HG03571 (cell line): ENCODE results near the gene ATP2B2.
"Not testable (repeated sequence)": the region's sequence is repeated elsewhere in the genome, so short reads cannot be mapped to it uniquely, and the experiment has no call there.

Source experiments
- ATAC-seq: cut with Tn5 transposase; IDR thresholded peaks from one replicate; pipeline ENCODE4 v1.9.1; 2021; ENCODE audit not compliant: unreplicated experiment

Gene ATP2B2

DNA sequence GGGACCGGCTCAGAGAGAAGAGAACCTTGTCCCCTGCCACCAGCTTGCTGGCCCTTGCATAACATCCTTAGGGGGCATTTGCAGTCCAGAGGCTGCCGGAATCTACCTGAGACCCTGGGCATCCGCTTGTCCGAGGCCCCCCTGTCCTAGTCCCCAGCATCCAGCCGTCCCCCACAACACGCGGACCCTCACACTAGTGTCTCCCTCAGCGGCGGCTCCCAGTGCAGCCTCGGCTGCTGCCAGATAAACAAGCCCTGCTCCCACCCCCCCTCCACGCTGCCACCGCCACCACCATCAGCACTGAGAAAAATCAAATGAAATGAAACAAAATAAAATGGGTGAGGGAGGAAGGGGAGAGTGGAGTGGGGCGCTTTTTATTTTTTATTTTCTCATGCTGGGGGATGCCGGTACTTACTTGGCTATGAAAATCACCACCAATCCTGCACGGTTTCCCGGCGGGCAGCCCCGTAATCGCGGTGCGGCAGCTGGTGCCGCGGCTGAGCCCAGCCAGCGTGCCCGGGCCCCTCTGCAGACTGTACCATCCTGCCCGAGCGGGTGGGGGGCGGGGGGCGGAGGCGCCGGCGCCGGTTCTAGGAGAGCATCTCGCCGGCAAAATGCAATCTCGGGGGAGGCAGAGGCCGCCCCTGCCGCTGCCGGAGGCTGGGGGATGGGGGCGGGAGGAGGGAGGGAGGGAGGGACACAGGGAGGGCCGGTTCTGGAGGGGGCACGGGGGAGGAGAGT, at the start of gene ATP2B2:
Gene ATP2B2 (minus strand): TSS at position 537 of the 741 bp plus-strand sequence. CDS start 56,043 bp downstream, outside the sequence.
- ATAC-seq, result no peak

- no peak for ATAC-seq
Observed at GRCh38 chr3:10554746-10555145, 49.4 kb upstream of the ATP2B2 start.

DNA sequence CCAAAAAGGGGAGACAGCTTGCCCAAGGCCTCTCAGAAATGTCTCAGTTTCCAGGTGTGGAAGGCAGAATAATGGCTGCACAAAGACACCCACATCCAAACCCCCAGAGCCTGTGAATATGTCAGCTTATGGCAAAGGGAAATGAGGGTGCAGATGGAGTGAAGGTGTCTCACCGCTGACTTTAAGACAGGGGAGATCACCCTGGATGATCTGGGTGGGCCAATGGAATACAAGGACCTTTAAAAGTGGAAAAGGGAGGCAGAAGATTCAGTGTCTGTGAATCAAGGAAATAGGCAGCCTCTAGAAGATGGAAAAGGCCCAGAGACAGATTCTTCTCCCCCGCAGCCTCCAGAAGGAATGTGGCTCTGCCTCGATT, 48.8 kb upstream of the ATP2B2 start:
- no peak for ATAC-seq

DNA sequence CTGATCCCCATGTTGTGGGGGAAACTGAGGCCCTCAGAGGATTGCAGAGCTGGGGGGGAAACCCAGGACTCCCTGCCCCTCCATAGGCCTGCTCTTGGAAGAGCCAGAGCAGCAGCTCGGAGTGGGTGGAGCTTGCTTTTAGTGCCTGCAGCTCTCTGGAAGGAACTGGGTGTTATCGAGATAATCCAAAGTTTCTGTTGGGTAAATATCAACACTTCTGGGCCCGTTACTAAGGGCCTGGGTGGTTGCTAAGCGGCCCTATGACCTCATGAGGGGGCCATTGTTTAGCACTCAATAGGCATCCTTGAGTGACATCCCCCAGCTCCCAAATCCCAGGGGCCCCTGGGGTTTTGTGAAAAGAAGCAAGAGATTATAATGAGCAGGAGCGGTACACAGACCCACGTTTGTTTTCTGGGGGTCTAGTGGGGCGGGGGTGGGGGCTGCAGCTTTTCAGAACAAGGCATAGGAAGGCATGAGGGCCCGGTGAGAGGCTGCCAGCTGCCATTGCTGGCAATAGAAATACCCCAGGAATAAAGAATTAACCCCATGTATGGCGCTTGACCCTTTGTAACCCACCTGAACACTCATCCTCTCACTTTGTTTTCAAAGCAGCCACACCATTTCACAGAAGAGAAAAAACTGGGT, 48.3 kb upstream of the ATP2B2 start:
- ATAC-seq, result no peak

- ATAC-seq, result no peak
Observed at GRCh38 chr3:10552631-10552943, 47.2 kb upstream of the ATP2B2 start.

DNA sequence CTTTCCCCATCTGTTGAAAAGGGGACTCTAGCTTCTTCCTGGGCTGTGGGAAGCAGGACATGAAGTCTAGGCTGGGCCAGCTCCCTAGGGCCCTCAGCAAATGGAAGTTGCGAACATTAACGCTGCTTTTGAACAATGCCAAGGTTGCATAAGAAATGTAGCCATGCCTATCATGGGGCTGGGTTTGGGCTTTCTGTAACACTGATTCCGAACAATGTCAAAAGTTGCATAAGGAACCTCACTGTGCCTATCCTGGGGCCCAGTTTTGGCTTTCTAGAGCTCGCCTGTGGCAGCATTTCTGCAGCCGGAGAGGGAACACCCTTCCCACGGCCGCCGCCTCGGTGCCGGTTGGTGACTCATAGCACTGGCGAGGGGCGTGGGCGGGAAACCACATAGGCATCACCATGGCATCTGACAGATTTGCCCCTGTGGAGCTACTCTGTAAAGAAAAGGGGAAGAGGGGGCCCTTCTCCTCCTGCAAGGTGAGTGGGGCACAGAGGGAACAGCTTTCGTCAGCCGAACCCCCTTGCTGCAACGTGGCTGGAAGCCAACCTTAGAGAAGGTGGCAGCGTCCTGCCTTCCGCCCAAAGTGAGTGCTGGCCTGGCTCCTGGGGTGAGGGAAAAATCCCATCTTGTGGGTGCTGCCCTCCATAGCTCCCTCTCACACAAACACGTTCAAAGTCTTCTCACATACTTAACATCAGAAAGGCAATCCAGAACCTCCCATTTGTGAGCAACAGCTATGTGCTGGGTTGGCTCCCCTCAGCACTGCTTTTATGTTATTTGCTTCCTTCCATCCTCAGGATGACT, 46.6 kb upstream of the ATP2B2 start:
- ATAC-seq, result no peak

DNA sequence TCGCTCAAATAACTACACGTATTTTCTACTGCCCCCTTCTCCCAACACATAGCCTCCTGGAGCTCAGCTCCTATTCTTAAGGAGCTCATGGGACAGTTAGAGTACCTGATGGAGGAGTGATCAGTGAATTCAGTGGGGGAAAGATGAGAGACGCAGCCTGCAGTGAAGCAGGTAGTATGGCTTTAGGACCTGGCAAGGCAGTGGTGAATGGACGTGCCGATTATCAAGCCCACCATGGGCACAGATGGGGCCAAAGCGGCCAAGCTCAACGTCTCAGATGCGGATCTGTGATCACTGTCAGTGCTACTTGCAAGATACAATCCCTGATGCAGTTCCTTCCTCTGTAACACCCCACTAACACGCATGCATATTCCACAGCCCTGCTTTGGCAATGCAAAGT, 45.8 kb upstream of the ATP2B2 start:
- ATAC-seq, result no peak

GRCh38 chr3:10550705-10551104, 45.3 kb upstream of the ATP2B2 start:
- no peak for ATAC-seq

- no peak for ATAC-seq
Observed at GRCh38 chr3:10549617-10550230, 44.3 kb upstream of the ATP2B2 start.

- ATAC-seq, result no peak
Observed at GRCh38 chr3:10548992-10549391, 43.6 kb upstream of the ATP2B2 start.

DNA sequence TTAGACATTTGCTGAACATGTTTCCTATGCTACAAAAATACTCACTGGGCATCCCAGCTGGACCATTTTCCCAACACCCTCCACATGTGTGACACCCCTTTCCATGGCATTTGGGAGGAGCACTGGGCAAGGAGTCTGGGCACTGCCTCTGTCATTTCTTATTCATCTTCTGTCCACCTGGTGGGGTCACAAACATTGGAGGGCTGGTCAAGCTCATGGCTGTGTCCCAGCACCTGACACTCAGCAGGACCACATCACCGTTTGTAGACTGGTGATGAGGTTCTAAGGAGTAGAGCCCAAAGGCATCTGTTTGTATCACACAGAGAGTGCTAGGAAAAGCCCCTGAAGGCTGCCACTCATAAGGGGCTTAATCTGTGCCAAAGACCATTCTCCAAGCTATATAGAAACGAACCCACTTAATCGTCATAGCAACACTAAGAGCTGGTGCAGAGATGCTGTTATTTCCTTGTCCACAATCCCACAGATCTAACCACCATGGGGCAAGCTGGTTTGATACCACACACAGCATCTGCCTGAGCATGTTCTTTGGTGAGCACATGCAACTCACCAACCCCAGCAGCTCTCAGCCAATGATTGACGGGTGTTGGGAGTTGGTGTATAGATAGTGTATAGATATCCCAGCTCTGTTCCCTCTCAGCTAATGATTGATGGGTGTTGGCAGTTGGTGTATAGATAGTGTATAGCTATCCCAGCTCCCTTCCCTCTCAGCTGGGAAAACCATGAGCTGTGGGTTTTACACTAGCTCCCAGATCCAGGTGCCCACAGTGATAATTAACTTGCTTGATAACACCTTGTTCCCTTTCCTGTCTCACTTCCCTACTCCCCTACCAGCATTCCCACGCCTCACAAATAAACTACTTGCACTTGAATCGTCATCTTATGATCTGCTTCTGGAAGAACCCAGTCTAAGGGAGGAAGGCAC, 42.7 kb upstream of the ATP2B2 start:
- ATAC-seq, result no peak

DNA sequence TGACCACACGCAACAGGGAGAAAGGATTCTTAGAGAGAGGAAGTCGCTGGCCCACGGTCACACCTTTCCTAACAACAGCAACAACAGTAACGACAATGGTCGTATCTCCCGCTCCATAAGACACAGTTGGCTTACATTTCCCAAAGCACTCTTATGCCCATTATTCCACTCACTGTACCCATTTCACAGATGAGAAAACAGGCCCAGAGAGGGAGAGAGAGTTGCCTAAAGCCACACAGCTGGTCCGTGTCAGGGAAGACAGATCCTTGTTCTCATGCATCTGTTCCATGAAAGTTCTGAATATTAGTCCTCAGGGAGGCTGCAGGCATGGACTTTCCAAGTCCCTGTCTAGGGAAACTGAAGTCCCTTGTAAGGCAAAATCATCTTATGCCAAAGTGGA, 42.0 kb upstream of the ATP2B2 start:
- no peak for ATAC-seq

DNA sequence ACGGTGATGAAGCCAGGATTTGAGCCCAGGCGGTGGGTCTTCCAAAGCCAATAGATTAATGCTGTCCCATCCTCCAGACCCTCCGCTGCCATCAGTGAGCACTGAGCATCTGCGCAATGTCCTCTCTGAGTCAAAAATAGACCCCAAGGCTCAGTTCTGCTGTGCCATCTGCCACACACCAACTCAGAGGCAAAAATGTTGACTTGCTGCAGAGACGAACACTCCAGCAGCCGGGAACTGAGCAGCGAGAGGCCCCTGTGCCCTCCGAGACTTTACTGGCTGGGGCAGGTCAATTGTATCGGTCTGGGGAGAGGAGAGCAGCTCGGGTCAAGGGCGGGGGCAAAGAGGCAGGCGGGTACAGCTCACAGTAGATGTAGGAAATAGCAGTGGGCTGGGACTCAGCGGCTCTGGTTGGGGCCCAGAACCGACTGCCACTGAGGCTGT, 41.5 kb upstream of the ATP2B2 start:
- ATAC-seq, result no peak

GRCh38 chr3:10546181-10546624, 40.8 kb upstream of the ATP2B2 start:
- no peak for ATAC-seq

GRCh38 chr3:10542518-10542917, 37.1 kb upstream of the ATP2B2 start:
- ATAC-seq, result no peak

- not testable (repeated sequence) for ATAC-seq
Observed at GRCh38 chr3:10540347-10540746, 35.0 kb upstream of the ATP2B2 start.

DNA sequence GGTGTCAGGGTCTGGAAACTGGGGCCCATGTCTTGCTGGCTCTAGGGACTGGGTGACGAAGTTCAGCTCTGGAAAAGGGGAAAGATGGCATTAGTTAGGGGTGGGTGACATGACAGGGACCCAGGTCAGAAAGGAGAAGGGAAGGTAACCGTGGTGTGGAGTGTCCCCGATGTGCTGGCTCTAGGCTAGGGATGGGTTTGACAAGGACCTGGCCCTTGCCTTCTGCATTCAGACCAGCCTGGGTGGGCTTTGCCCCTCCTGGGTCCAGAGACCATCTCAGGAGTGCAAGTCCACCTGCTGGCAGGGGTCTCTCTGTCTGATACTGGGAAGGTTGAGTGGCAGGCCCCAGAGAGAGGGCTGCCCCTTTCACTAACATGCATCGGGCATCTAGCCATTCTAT, 28.7 kb upstream of the ATP2B2 start:
- ATAC-seq, result no peak

DNA sequence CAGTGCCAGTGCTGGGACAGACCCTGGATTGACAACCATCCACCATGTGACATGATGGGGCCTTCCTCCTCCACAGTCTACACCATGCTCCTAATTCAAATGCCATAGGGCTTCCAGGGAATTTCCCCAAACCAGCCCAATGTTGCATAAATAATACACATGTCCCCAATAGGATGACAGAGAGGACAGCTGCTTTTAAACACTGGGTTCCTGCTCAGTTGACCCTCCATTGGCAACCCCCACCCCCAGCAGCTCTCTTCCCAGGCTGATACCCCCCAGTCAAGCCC, 28.3 kb upstream of the ATP2B2 start:
- ATAC-seq, result no peak

DNA sequence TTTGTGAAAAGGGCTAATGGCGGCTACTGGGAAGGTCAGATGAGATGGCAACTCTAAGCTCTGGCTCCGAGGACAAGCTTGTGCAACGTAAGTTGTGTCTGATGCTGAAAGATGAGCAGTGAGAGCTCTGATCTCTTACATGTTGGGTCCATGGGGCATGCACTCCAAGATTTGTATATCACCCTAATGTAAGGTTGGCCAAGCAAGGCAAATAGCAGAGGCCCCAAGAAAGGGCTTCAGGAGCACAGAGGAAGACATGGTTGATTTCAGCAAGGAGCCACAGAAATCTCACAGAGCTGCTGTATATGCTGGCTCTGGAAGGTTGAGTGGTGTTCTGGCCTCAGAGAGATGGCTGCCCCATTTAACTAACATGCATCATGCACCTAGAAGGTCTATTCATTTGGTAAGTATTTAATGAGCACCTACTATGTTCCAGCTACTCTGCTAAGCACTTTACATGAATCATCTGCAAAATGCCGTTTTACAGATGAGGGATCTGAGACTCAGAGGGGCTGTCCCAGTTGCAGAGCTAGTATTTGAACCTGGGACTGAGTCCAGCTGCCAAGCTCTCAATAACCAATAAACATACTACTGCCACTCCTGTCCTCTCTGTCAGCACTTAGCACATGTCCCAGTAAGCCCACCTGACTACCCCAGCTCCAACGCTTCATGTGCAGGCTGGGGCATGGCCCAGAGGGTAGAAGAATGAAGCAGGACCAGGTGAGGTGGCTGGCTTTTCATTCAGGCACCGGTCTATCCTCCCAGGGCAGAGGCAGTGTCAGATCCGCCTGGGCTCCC, 27.8 kb upstream of the ATP2B2 start:
- ATAC-seq, result no peak

- ATAC-seq, result no peak
Observed at GRCh38 chr3:10531031-10531430, 25.6 kb upstream of the ATP2B2 start.
